GM19452 (cell line): ENCODE results near the gene ALG9.
"Not testable (repeated sequence)": the region's sequence is repeated elsewhere in the genome, so short reads cannot be mapped to it uniquely, and the experiment has no call there.

Experiments used
- ATAC-seq: cut with Tn5 transposase; IDR thresholded peaks from one replicate; pipeline ENCODE4 v1.9.1; 2021; ENCODE audit not compliant: unreplicated experiment

ALG9 gene

GRCh38 chr11:111870886-111871692 lies at the start of gene ALG9:
Gene ALG9, minus strand, starts transcription at chr11:111871581. Its CDS starts 99 bp downstream, at chr11:111871482.
- ATAC-seq, result peak; percentile 90

GRCh38 chr11:111920908-111921307 lies 49.5 kb upstream of the ALG9 start:
- ATAC-seq, result no peak

GRCh38 chr11:111918390-111919256 lies 47.2 kb upstream of the ALG9 start, which contains the start of gene C11orf52:
Gene C11orf52, plus strand, starts transcription at chr11:111918913. Its CDS starts 60 bp downstream, at chr11:111918973.
- no peak for ATAC-seq

- no peak for ATAC-seq
These were observed 46.4 kb upstream of the ALG9 start for GRCh38 chr11:111917788-111918187.

GRCh38 chr11:111917312-111917711 lies 45.9 kb upstream of the ALG9 start:
- no peak for ATAC-seq

GRCh38 chr11:111916768-111917167 lies 45.4 kb upstream of the ALG9 start:
- no peak for ATAC-seq

- ATAC-seq, result no peak
These were observed 42.6 kb upstream of the ALG9 start for GRCh38 chr11:111913997-111914396.

GRCh38 chr11:111913031-111913861 lies 41.9 kb upstream of the ALG9 start:
- ATAC-seq, result no peak

- no peak for ATAC-seq
These were observed 41.2 kb upstream of the ALG9 start, which contains the start of gene HSPB2 for GRCh38 chr11:111912535-111912934. Gene HSPB2, plus strand, starts transcription at chr11:111912734. Its CDS starts 96 bp downstream, at chr11:111912830.

- no peak for ATAC-seq
These were observed 40.4 kb upstream of the ALG9 start, which contains the start of gene CRYAB for GRCh38 chr11:111911563-111912401. Gene CRYAB, minus strand, starts transcription at chr11:111911770. Its CDS starts 46 bp downstream, at chr11:111911724.

- no peak for ATAC-seq
These were observed 39.5 kb upstream of the ALG9 start for GRCh38 chr11:111910676-111911562.

- no peak for ATAC-seq
These were observed 38.0 kb upstream of the ALG9 start for GRCh38 chr11:111909378-111909777.

- ATAC-seq, result no peak
These were observed 37.4 kb upstream of the ALG9 start for GRCh38 chr11:111908639-111909305.

GRCh38 chr11:111906680-111907079 lies 35.3 kb upstream of the ALG9 start:
- ATAC-seq, result no peak

- ATAC-seq, result no peak
These were observed 34.0 kb upstream of the ALG9 start for GRCh38 chr11:111905411-111905810.

- ATAC-seq, result no peak
These were observed 15.5 kb upstream of the ALG9 start for GRCh38 chr11:111886844-111887243.

GRCh38 chr11:111886032-111886431 lies 14.7 kb upstream of the ALG9 start:
- ATAC-seq, result no peak

- ATAC-seq, result not testable (repeated sequence)
These were observed 13.7 kb upstream of the ALG9 start for GRCh38 chr11:111885053-111885452.
